Measurements from ENCODE around the gene CSHL1.
"Not testable (repeated sequence)": the region's sequence is repeated elsewhere in the genome, so short reads cannot be mapped to it uniquely, and the experiment has no call there.

CSHL1 gene

GRCh38 chr17:63915753-63916152 is 4.7 kb upstream of the CSHL1 start:
- ATAC-seq, H3K27ac Mint-ChIP-seq: not testable (repeated sequence)

GRCh38 chr17:63914471-63914870 is 3.4 kb upstream of the CSHL1 start:
- H3K4me3 Mint-ChIP-seq, result no peak overlapping the region
- peaks cover 7% of the 10 kb centered on the region for H3K27me3 Mint-ChIP-seq
- no peak overlapping the region for H3K27ac Mint-ChIP-seq
- no peak for ATAC-seq
- H3K4me1 Mint-ChIP-seq, result peaks cover 17% of the 10 kb centered on the region
- H3K9me3 Mint-ChIP-seq, result no peaks in the 10 kb centered on the region
- no peak for DNase-seq

More at GRCh38 chr17:63915753-63916152, 4.7 kb upstream of the CSHL1 start:
- H3K27me3 Mint-ChIP-seq, H3K4me3 Mint-ChIP-seq, H3K9me3 Mint-ChIP-seq, DNase-seq: not testable (repeated sequence)
- H3K4me1 Mint-ChIP-seq, result peaks cover 25% of the 10 kb centered on the region

- Mint-ChIP-seq H3K27me3 (no peaks in the 10 kb centered on the region), H3K4me3 (no peak overlapping the region), H3K9me3 (no peaks in the 10 kb centered on the region), H3K27ac (no peak overlapping the region), H3K4me1 (peaks cover 10% of the 10 kb centered on the region)
- DNase-seq, result peak; percentile 62 to 71
- ATAC-seq, result peak; percentile 72
Observed at GRCh38 chr17:63911657-63912100, 621 bp upstream of the CSHL1 start.

- DNase-seq (no peak), ATAC-seq (no peak)
- H3K4me1 Mint-ChIP-seq, result peaks cover 10% of the 10 kb centered on the region
- H3K27ac Mint-ChIP-seq, result no peak overlapping the region
- no peaks in the 10 kb centered on the region for H3K27me3 Mint-ChIP-seq
- H3K4me3 Mint-ChIP-seq, result no peak overlapping the region
- H3K9me3 Mint-ChIP-seq, result no peaks in the 10 kb centered on the region
Observed at GRCh38 chr17:63910096-63910495, 962 bp downstream of the CSHL1 start.

- DNase-seq, H3K9me3 Mint-ChIP-seq, ATAC-seq, H3K27ac Mint-ChIP-seq, H3K4me3 Mint-ChIP-seq, H3K27me3 Mint-ChIP-seq: not testable (repeated sequence)
- H3K4me1 Mint-ChIP-seq, result peaks cover 10% of the 10 kb centered on the region
Observed at GRCh38 chr17:63909586-63909985, 1.5 kb downstream of the CSHL1 start.

DNA sequence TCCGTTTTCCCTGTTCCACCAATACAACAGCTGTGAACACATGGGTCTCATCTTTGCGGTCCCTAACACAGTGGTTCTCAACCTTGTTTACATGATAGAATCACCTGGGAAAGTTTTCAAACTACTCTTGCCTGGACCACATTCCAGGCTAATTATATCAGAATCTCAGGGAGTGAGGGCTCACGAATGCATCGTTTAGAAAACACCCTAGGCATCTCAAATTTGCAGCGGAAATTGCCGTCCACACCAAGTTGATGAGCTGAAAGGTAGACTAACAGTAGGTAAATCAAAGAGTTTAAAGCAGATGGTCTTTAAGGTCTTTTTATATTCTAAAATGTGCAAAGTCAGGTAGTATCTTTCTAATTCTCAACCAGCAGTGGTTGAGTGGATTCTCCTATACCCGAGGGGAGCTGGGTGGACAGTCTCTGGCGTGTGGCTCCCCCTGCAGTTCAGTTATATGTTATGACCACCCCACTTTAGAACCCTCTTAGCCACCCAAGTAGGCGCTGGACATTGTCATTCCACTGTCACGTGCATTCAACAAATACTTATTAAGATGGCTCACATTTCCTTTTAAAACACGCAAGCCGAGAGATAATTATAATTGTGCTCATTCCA is 3.8 kb downstream of the CSHL1 start:
- H3K4me1 Mint-ChIP-seq, result peaks cover 20% of the 10 kb centered on the region
- H3K27me3 Mint-ChIP-seq, DNase-seq, H3K9me3 Mint-ChIP-seq, H3K27ac Mint-ChIP-seq, H3K4me3 Mint-ChIP-seq: not testable (repeated sequence)
- ATAC-seq, result peak; percentile 80

DNA sequence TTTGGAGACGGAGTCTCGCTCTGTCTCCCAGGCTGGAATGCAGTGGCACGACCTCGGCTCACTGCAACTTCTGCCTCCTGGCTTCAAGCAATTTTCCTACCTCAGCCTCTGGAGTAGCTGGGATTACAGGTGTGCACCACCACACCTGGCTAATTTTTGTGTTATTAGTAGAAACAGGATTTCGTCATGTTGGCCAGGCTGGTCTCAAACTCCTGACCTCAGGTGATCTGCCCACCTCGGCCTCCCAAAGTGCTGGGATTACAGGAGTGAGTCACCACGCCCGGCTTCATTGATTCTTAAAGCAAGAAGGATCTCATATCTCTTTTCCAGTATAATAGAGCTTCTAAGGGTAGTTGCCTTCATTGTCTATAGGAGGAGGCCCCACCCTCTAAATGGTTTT is 6.3 kb downstream of the CSHL1 start:
- H3K9me3 Mint-ChIP-seq, ATAC-seq, H3K27ac Mint-ChIP-seq, H3K4me3 Mint-ChIP-seq, DNase-seq, H3K27me3 Mint-ChIP-seq: not testable (repeated sequence)
- peaks cover 12% of the 10 kb centered on the region for H3K4me1 Mint-ChIP-seq

DNA sequence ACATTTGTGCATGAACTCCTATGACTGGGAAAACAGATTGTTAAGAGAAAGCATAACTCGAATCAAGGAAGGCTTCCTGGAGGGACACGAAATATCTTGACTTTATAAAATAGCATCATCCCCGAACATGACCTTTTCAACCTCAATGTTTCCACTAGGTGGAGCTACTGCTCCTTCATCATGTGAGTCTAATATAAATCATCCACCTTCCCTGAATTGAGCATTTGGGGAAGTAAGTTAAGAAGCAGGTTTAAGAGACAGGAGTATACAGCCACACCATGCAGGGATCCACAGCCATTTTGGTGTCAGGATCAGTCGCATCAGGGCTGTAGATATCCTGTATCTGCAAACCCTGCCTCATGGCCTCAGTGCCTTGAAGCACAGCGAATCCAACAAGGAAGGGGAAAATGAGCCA is 7.3 kb downstream of the CSHL1 start:
- ATAC-seq, result peak; percentile 47
- not testable (repeated sequence) for H3K27ac Mint-ChIP-seq, DNase-seq, H3K9me3 Mint-ChIP-seq, H3K27me3 Mint-ChIP-seq, H3K4me3 Mint-ChIP-seq
- peaks cover 22% of the 10 kb centered on the region for H3K4me1 Mint-ChIP-seq

DNA sequence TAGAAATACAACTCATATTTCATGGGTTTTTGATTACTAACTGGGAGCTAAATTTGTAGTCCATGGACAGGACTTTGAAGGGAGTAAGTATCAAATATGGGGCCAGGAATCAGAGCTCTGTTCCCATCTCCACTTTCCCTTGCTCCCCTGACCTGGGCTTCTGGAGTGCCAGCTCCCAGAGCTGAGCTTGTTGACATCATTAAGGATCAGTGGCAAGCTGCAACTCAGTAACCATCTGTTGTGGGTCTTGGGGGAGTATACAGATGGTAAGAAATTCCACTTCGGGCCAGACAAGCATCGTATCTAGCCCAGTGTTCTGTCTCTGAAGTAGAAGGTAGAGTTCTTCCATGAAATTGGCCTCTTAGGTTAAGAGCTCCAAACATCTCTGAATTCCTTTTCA is 9.1 kb downstream of the CSHL1 start:
- H3K27me3 Mint-ChIP-seq, ATAC-seq, H3K27ac Mint-ChIP-seq, H3K4me3 Mint-ChIP-seq, DNase-seq, H3K9me3 Mint-ChIP-seq: not testable (repeated sequence)
- peaks cover 32% of the 10 kb centered on the region for H3K4me1 Mint-ChIP-seq

DNA sequence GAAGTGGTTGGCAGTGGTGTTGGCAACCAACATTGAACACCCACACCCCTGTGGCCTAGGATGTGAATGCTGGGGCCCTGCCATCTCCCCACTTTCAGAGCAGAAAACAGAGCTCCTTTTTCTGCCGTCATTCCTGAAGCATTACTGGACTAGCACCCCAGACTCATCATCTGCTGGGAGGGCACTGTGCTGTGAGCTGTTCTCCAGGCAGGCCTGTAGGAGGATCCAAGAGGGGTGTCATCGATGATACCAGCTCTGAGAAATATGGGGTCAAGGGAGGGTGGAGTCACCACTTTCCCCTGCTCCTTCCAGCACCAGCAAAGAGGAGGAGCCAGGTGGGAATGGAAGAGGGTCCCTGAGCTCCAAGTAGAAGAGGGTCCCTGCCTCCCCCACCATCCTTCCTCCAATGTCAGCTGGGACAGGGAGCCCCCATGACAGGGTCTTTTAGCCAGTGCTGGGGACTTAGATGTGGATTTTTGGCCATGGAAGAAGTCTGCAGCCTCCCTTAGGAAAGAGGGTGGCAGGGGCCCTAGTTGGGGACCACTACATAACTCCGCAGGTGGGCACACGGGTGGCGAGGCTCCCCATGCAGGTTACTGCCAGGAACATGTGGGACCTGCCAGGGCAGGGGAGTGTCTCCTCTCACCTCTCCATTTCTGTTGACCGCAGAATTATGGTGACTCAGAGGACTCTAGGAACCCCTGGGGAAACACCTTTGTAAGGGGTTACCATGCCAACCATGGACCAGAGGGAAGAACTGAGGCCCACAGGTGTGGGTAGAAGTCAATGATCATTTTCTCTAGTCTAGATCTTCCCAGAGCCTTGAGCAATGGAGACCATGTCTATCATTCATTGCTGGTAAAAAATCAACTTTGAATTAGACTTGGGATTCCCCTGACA is 11.9 kb downstream of the CSHL1 start:
- not testable (repeated sequence) for H3K27ac Mint-ChIP-seq, H3K4me3 Mint-ChIP-seq, H3K9me3 Mint-ChIP-seq, H3K27me3 Mint-ChIP-seq
- peak; percentile 32 to 53 for DNase-seq
- peaks cover 32% of the 10 kb centered on the region for H3K4me1 Mint-ChIP-seq
- ATAC-seq, result peak; percentile 90

DNA sequence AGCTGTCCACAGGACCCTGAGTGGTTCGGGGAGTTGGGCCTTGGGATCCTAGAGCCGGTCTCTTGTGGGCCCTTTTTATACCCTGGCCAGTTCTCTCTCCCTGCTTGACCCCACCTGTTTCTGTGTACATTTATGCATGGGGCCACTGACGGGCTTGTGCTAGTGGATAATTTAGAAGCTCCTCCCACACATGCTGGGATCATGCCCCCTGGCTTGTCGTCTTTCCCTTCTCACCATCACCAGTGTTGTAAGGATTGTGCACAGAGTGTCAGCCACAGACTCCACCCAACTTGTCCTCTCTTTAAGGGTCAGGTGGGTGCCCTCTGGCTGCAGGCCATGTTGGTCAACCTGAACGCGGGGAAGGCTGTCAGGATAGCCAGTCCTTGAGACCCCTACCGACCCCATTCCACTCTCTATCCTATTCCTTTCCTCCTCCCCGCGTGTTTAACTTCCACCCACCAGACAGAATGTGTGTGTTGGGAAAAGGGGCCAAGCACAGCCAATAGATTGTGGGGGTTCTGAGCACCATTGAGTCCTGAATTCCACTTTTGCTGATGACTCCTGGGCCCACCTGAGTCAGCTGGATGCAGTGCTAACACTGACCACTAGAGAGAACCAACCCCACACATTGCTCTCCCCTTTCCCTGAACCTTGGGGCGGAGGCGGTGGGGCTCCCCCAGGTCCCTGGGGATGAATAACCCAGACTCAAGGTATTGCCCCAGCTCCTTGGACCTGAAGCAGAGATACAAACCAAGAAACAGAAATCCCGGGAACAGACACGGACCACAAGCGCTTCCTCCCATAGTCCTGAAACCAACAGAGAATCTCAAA is 14.3 kb downstream of the CSHL1 start, which contains the start of gene CSH1:
Gene CSH1, minus strand, starts transcription at position 51 of the 831 bp plus-strand sequence. CDS start 63 bp downstream, outside the sequence.
- not testable (repeated sequence) for H3K9me3 Mint-ChIP-seq, H3K4me3 Mint-ChIP-seq, H3K27ac Mint-ChIP-seq

GRCh38 chr17:63894821-63895220 is 16.2 kb downstream of the CSHL1 start:
- H3K4me1 Mint-ChIP-seq, result peaks cover 20% of the 10 kb centered on the region
- not testable (repeated sequence) for H3K9me3 Mint-ChIP-seq, H3K27me3 Mint-ChIP-seq, DNase-seq, H3K4me3 Mint-ChIP-seq, H3K27ac Mint-ChIP-seq, ATAC-seq

More for the DNA sequence above, 14.3 kb downstream of the CSHL1 start, which contains the start of gene CSH1:
- H3K4me1 Mint-ChIP-seq, result peaks cover 23% of the 10 kb centered on the region
- DNase-seq, H3K27me3 Mint-ChIP-seq, ATAC-seq: not testable (repeated sequence)

GRCh38 chr17:63894021-63894420 is 17.0 kb downstream of the CSHL1 start:
- peaks cover 15% of the 10 kb centered on the region for H3K4me1 Mint-ChIP-seq
- DNase-seq, H3K9me3 Mint-ChIP-seq, H3K4me3 Mint-ChIP-seq, H3K27ac Mint-ChIP-seq, H3K27me3 Mint-ChIP-seq, ATAC-seq: not testable (repeated sequence)

GRCh38 chr17:63892316-63893037 is 18.6 kb downstream of the CSHL1 start:
- H3K27me3 Mint-ChIP-seq, ATAC-seq, DNase-seq, H3K9me3 Mint-ChIP-seq, H3K4me3 Mint-ChIP-seq, H3K4me1 Mint-ChIP-seq, H3K27ac Mint-ChIP-seq: not testable (repeated sequence)
